Duodenal mucosa (tissue), 2 donors: Measurements from ENCODE around the gene PLEKHG5.

ENCODE experiments used
- H3K27ac ChIP-seq: one replicate; pipeline ENCODE4 v1.7.0; 2013; ENCODE audit warnings: low read depth, low read length
- H3K27me3 ChIP-seq, 2 donors: one replicate each; pipeline ENCODE4 v1.7.0; 2013; ENCODE audit warnings: low read length in 2 of 2, control low read depth in 1 of 2; ENCODE audit not compliant: insufficient read depth in 2 of 2, control insufficient read depth in 1 of 2
- H3K36me3 ChIP-seq, 2 donors: one replicate each; pipeline ENCODE4 v1.7.0; 2013; ENCODE audit warnings: low read length in 2 of 2, control low read depth in 1 of 2; ENCODE audit not compliant: insufficient read depth in 2 of 2, control insufficient read depth in 1 of 2
- H3K4me1 ChIP-seq, 2 donors: one replicate each; pipeline ENCODE4 v1.7.0; 2013; ENCODE audit warnings: low read length in 2 of 2, control low read depth in 1 of 2; ENCODE audit not compliant: insufficient read depth in 2 of 2, control insufficient read depth in 1 of 2
- H3K4me3 ChIP-seq, 2 donors: one replicate each; pipeline ENCODE4 v1.7.0; 2013; ENCODE audit warnings: low read length in 2 of 2, low read depth in 1 of 2
- H3K9ac ChIP-seq, 2 donors: one replicate each; pipeline ENCODE4 v1.7.0; 2013; ENCODE audit warnings: low read length in 2 of 2, low read depth in 1 of 2
- H3K9me3 ChIP-seq, 2 donors: one replicate each; pipeline ENCODE4 v1.7.0; 2013; ENCODE audit warnings: low read length in 2 of 2, control low read depth in 1 of 2; ENCODE audit not compliant: control insufficient read depth in 1 of 2

Gene PLEKHG5

GRCh38 chr1:6489383-6489765 lies 2.1 kb downstream of the PLEKHG5 start:
- no peak overlapping the region for H3K9ac ChIP-seq
- H3K9me3 ChIP-seq = no peaks in the 10 kb centered on the region
- H3K27ac ChIP-seq = no peak overlapping the region
- no peaks in the 10 kb centered on the region for H3K36me3 ChIP-seq
- H3K4me3 ChIP-seq = no peak overlapping the region
- H3K4me1 ChIP-seq = peaks cover 11 to 28% of the 10 kb centered on the region in 2 donors
- peaks cover 13 to 16% of the 10 kb centered on the region in 2 donors for H3K27me3 ChIP-seq

GRCh38 chr1:6488602-6489382 lies 2.7 kb downstream of the PLEKHG5 start:
- Histone ChIP-seq H3K9me3 (no peaks in the 10 kb centered on the region), H3K27ac (no peak overlapping the region), H3K27me3 (peaks cover 13 to 21% of the 10 kb centered on the region in 2 donors), H3K4me1 (peaks cover 11 to 28% of the 10 kb centered on the region in 2 donors), H3K9ac (no peak overlapping the region), H3K4me3 (no peak overlapping the region), H3K36me3 (no peaks in the 10 kb centered on the region)

- no peaks in the 10 kb centered on the region for H3K9me3 ChIP-seq
- H3K27ac ChIP-seq = no peak overlapping the region
- H3K4me3 ChIP-seq = no peak overlapping the region
- H3K9ac ChIP-seq = no peak overlapping the region
- H3K27me3 ChIP-seq = peaks cover 13 to 21% of the 10 kb centered on the region in 2 donors
- H3K4me1 ChIP-seq = peaks cover 11 to 31% of the 10 kb centered on the region in 2 donors
- H3K36me3 ChIP-seq = no peaks in the 10 kb centered on the region
Measured at GRCh38 chr1:6487804-6488484, 3.5 kb downstream of the PLEKHG5 start.

GRCh38 chr1:6486433-6487011 lies 4.9 kb downstream of the PLEKHG5 start:
- Histone ChIP-seq H3K9ac (no peak overlapping the region), H3K27ac (no peak overlapping the region), H3K9me3 (no peaks in the 10 kb centered on the region), H3K4me3 (no peak overlapping the region), H3K36me3 (no peaks in the 10 kb centered on the region), H3K4me1 (peaks cover 8 to 30% of the 10 kb centered on the region in 2 donors), H3K27me3 (peaks cover 13 to 21% of the 10 kb centered on the region in 2 donors)

DNA sequence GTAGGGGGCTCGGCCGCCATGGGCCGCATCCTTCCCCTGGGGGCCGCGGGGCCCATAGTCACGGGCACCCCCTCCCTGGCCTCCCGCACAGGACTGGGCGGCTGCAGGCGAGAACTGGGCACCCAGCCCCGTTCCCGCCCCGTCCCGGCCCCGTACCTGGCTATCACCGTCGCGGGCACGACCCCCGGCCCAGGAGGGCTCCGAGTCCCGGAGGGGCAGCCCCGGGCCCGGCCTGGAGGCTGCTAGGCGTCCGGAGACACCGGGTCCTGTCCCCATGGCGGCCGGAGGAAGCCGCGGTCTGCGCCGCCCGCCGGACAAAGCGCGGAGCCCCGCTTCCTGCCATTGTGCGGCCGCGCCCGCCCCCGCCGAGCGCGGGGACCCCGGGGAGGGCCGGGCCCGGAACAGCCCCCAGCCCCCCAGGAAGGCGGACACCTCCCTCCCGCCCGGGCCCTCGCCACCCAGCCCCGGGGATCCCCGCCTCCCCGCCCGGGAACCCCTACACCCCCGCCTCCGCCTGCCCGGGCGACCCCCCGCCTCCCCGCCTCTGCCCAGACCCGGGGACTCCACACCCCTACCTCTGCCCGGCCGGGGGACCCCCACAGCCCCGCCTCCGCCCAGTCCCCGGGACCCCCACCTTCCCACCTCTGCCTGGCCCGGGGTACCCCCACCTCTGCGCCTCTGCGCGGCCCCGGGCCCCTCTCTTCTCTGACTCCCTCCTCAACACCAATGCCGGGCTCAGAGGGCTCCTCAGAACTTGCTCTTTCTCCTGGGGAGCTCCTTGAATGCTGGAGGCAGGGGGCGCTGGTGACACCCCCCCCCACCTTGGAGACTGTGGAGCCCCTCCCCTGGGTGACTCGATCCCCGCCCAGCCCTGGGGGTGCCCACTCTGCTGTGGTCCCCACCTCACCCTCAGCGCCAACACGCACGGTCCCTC lies 6.0 kb downstream of the PLEKHG5 start:
- Histone ChIP-seq H3K27ac (no peak overlapping the region), H3K27me3 (peaks cover 13 to 21% of the 10 kb centered on the region in 2 donors), H3K9ac (no peak overlapping the region), H3K9me3 (no peaks in the 10 kb centered on the region), H3K36me3 (no peaks in the 10 kb centered on the region), H3K4me3 (peak overlapping the region in 1 of 2 donors; percentile 5), H3K4me1 (peaks cover 4 to 24% of the 10 kb centered on the region in 2 donors)

- peaks cover 13 to 21% of the 10 kb centered on the region in 2 donors for H3K27me3 ChIP-seq
- H3K36me3 ChIP-seq = no peaks in the 10 kb centered on the region
- H3K9ac ChIP-seq = no peak overlapping the region
- H3K4me1 ChIP-seq = peaks cover 4 to 19% of the 10 kb centered on the region in 2 donors
- H3K4me3 ChIP-seq = peak overlapping the region in 1 of 2 donors; percentile 5
- no peaks in the 10 kb centered on the region for H3K9me3 ChIP-seq
- H3K27ac ChIP-seq = no peak overlapping the region
Measured at GRCh38 chr1:6484826-6485167, 6.7 kb downstream of the PLEKHG5 start.

DNA sequence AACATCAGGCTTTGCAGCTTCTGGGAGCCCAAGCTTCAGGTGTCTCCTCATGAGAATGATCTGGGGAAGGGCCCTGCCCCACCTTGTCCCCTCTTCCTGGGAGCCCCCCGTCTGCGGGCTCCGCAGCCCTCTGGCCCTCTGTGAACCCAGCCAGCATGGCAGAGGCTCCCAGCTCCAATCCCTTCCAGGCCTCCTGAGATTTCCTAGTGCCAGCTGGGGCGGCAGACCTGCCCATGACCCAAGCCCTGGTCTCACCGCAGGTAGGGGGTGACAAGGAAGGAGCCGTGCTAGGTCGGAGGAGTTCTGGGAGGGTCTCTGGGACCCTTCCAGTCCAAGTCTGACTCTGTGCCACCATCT lies 7.7 kb downstream of the PLEKHG5 start:
- Histone ChIP-seq H3K4me3 (no peak overlapping the region), H3K9me3 (no peaks in the 10 kb centered on the region), H3K27me3 (peaks cover 13 to 21% of the 10 kb centered on the region in 2 donors), H3K9ac (no peak overlapping the region), H3K36me3 (no peaks in the 10 kb centered on the region), H3K4me1 (peaks cover 4 to 11% of the 10 kb centered on the region in 2 donors), H3K27ac (no peak overlapping the region)

DNA sequence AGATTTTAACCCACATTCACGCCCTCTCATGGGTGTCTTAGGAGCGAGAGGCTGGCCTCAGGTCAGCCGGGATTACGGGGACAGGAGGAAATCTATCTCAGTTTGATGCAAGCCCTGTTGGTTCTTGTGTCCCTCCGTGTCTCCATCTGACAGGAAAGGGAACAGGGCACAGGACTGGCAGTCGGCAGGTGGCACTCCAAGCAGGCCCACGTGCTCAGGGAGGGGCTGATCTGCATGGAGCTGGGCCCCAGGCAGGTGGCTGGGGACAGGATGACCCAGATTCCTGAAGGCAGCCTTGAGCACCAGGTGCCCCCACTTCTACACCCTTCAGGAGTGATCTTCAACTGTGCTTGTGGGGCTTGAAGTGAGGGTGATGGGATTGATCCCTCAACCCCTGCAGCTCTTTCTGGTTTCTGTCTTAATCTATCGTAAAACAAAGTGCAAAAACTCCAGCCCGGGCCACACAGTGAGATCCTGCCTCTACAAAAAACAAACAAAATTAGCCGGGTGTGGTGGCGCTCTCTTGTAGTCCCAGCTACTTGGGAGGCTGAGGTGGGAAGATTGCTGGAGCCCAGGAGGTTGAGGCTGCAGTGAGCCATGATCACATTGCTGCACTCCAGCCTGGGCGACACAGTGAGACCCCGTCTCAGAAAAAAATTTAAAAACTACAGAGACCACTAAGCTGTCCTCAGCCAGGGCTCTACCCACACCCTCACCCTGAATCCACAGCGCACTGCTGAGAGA lies 8.3 kb downstream of the PLEKHG5 start:
- Histone ChIP-seq H3K9me3 (no peaks in the 10 kb centered on the region), H3K9ac (no peak overlapping the region), H3K27me3 (peaks cover 13 to 21% of the 10 kb centered on the region in 2 donors), H3K4me1 (peaks cover 4 to 11% of the 10 kb centered on the region in 2 donors), H3K36me3 (no peaks in the 10 kb centered on the region), H3K27ac (no peak overlapping the region), H3K4me3 (no peak overlapping the region)

DNA sequence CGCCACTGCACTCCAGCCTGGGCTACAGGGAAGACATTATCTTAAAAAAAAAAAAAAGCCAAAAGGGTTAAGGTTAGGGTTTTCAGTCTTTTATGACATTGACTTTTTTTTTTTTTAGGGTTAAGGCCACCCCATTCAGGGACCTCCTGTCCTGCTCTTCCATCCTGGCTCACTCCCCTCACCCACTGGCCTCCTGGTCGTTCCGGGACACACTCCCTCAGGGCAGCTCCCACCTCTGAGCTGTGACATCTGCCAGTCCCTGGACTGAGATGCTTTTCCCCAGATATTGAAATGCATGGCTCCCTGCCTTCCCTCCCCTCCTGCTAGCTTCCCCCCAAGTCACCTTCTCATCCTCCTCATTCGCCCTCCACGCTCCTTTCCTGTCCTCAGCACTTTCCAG lies 9.6 kb downstream of the PLEKHG5 start:
- H3K9ac ChIP-seq = no peak overlapping the region
- H3K9me3 ChIP-seq = no peaks in the 10 kb centered on the region
- peaks cover 13 to 21% of the 10 kb centered on the region in 2 donors for H3K27me3 ChIP-seq
- no peaks in the 10 kb centered on the region for H3K36me3 ChIP-seq
- peaks cover 8 to 16% of the 10 kb centered on the region in 2 donors for H3K4me1 ChIP-seq
- no peak overlapping the region for H3K4me3 ChIP-seq
- no peak overlapping the region for H3K27ac ChIP-seq
